GM13976 (cell line): Measurements from ENCODE around the gene SLC2A9.

Experiments used
- DNase-seq: peaks from one replicate; pipeline ENCODE4 v3.0.0; 2012; ENCODE audit warnings: low spot score
- CTCF ChIP-seq: IDR thresholded peaks from 2 replicates; pipeline ENCODE4 v1.5.1; 2012; ENCODE audit warnings: borderline replicate concordance, mild to moderate bottlenecking; ENCODE audit not compliant: insufficient read depth; ENCODE audit errors: extremely low read depth, missing control alignments, control extremely low read depth
- in situ Hi-C: fragments of 300-500 bp; cut with MboI; formaldehyde crosslinking; loops from one replicate; pipeline ENCODE4 v1.12.0; 2022; ENCODE audit warnings: low sequenced_read_pairs, mixed read lengths, inconsistent platforms; ENCODE audit not compliant: unreplicated experiment

Gene SLC2A9

GRCh38 chr4:10029403-10029802 is 8.1 kb upstream of the SLC2A9 start:
- no peak for DNase-seq
- in situ Hi-C loops: no loop called here
- TF ChIP-seq CTCF: no peak

- in situ Hi-C loops: no loop called here
- TF ChIP-seq CTCF: no peak
- no peak for DNase-seq
These were observed 7.6 kb upstream of the SLC2A9 start for GRCh38 chr4:10028910-10029309.

- in situ Hi-C loops: no loop called here
- no peak for DNase-seq
- no peak for TF ChIP-seq CTCF
These were observed 5.2 kb upstream of the SLC2A9 start for GRCh38 chr4:10026485-10026884.

DNA sequence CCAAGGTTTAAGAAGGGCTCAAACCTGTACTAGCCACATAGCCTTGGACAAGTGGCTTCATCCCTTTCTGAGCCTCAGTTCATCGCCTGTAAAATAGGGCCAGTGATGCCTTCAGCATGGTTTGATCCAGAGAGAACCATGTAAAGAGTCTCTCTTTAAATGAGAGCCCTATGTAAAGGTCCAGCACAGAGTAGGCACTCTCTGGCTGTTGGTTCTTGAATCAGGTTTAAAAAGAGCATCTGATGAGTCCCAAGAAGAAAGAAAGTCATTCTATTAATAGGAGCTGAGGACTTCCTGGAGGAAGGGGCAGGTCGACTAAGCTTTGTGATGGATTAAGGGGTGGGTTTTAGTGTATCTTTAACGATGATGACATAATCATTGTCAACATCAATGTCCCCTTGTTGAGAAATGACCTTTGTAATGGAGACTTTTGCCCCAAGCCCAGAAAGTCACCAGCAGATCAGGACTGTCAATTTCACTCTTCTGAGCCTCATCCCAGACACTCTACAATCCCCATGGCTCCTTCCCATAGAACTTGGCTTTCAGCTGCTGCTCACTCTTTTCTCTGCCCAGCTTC is 4.0 kb upstream of the SLC2A9 start:
- in situ Hi-C loops: no loop called here
- DNase-seq: no peak
- TF ChIP-seq CTCF: no peak

GRCh38 chr4:10024303-10024702 is 3.0 kb upstream of the SLC2A9 start:
- DNase-seq: no peak
- in situ Hi-C loops: no loop called here
- TF ChIP-seq CTCF: no peak

DNA sequence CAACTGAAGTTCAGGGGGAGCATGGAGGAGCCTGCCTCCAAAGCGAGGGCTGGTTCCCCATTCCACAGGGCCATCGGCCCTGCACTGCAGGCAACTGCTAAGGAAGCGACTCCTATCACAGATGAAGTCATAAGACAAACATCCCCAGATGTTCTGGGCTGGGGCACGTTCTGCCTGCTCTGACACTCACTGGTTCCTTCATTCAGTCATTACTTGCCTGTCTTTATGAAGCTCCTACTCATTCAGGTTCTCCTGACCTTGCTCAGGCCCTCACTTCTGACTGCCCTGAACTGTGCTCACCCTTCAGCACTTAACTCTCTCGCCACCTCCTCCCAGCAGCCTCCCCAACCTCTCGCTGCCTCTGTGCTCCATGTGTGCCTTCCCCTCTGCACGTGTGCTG is 2.5 kb upstream of the SLC2A9 start:
- in situ Hi-C loops: no loop called here
- DNase-seq: no peak
- no peak for TF ChIP-seq CTCF

DNA sequence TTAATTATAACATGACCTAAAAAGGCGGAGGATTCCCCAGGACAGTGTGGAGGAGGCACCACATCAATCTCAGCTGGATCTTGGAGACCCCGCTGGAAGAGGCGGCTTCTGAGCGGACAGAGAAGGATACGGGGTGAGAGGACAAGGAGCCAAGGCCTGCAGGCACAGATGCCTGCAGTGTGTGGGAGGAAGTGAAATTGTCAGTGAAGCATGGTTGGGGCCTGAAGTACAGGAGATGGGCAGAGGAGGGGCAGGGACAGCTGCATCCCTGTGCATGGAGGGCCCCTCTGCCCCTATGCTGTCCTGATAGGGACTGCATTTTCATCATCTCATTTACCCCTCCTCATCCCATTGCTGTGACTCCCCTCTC is 1.7 kb upstream of the SLC2A9 start:
- in situ Hi-C loops: no loop called here
- no peak for TF ChIP-seq CTCF
- no peak for DNase-seq
